Measurements from ENCODE around the gene RNF13. TPM values are rescaled to one million over a fixed set of nuclear protein-coding genes. Genes with fewer than 3 reads are reported as not detected.
"Not testable (repeated sequence)": the region's sequence is repeated elsewhere in the genome, so short reads cannot be mapped to it uniquely, and the experiment has no call there.

The RNF13 gene
- total RNA-seq, 1 experiment from 2014 or later = 63.7 TPM

- no peak for DNase-seq (ENCODE audit: extremely low read depth, low read depth)
Observed at GRCh38 chr3:149796026-149796425, 17.0 kb upstream of the RNF13 start.

GRCh38 chr3:149800693-149801092, 12.3 kb upstream of the RNF13 start:
- no peak for DNase-seq (ENCODE audit: extremely low read depth, low read depth)

DNA sequence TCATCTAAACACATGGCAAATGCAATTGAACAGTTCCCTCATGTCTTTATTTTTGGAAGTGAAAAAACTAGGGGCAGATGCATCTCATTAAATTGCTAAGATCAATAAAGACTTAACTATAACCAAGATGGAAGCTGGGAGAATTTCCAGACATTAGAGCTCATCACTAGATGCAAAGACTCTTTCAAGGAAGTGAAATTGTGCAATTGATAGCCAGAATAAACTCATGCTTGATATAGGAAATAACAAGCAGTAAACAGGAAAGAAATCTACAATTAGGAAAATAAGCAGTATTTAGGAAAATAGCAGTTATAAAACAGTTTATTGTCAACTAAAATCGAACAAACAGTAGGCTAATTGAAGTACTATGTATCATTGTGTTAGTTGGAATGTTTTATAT, 11.8 kb upstream of the RNF13 start:
- no peak for DNase-seq (ENCODE audit: extremely low read depth, low read depth)

GRCh38 chr3:149801639-149802038, 11.4 kb upstream of the RNF13 start:
- DNase-seq (ENCODE audit: extremely low read depth, low read depth) = no peak

GRCh38 chr3:149806171-149806778, 6.7 kb upstream of the RNF13 start:
- no peak for DNase-seq (ENCODE audit: extremely low read depth, low read depth)

DNA sequence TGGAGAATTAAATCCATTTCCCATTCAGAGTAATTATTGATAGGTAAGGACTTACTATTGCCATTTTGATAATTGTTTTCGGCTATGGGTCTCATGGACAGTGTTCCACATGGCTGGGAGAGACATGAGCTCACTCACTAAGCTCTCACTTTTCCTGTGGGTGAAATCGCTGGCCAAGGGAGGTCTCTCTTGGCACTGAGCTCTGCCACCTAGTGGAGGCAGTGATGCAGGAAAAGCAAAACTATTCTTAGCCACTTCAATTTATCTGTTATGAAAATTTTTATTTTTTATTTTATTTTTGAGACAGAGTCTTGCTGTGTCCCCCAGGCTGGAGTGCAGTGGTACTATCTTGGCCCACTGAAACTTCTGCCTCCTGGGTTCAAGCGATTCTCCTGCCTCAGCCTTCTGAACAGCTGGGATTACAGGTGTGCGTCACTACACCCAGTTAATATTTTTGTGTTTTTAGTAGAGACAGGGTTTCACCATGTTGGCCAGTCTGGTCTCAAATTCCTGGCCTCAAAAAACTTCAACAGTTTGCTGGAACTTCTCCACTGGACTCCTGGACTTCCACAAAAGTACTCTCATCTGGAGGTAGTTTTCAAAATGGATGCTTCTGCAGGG, 4.7 kb upstream of the RNF13 start:
- peak; percentile 57 for DNase-seq (ENCODE audit: extremely low read depth, low read depth)

GRCh38 chr3:149809699-149810098, 3.3 kb upstream of the RNF13 start:
- DNase-seq (ENCODE audit: extremely low read depth, low read depth) = no peak

GRCh38 chr3:149810846-149811245, 2.2 kb upstream of the RNF13 start:
- DNase-seq (ENCODE audit: extremely low read depth, low read depth) = no peak

GRCh38 chr3:149812165-149812605, 830 bp upstream of the RNF13 start:
- no peak for DNase-seq (ENCODE audit: extremely low read depth, low read depth)

DNA sequence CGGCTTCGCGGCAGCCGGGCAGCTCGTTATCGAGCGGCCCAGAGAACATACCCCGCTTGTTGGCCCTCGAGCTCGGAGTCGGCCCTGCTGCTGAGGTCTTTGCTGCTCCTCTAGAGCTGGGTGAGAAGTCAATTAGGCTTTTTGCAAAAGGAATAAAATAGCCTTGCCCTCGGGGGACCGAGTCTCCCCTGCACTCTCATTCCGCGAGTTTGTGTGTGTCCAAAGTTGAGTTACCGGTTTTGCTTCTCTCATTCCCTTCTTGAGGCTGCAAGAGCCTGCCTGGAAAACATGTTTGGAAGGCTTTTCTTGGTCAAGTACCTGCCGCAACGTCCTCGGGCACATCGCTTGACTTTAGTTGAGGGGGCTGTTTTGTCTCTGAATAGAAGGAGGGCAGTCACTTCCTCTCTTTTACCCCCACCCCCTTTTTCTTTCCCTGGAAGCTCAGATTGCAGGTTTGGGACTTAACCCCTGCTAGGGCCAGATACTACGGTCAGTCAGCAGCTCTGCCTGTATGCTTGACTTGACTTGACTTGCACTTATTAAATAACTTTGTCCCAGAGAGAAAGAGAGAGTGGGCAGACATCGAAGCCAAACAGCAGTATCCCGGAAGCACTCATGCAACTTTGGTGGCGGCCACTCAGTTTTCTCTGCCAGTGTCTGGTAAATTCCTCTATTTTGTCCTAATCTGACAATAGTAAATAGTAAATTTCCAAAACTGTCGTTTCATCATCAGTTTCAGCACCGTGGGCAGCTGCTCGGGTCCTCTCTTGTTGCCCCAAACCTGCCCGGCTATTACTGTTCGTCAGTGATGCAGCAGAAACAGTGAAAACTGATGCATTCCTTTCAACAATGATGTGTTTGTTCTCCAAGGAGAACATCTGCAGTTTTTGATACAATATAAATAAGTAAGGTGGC, 609 bp downstream of the RNF13 start:
- DNase-seq (ENCODE audit: extremely low read depth, low read depth) = no peak

GRCh38 chr3:149815321-149815720, 2.3 kb downstream of the RNF13 start:
- DNase-seq (ENCODE audit: extremely low read depth, low read depth) = no peak

- no peak for DNase-seq (ENCODE audit: extremely low read depth, low read depth)
Observed at GRCh38 chr3:149815728-149816127, 2.7 kb downstream of the RNF13 start.

DNA sequence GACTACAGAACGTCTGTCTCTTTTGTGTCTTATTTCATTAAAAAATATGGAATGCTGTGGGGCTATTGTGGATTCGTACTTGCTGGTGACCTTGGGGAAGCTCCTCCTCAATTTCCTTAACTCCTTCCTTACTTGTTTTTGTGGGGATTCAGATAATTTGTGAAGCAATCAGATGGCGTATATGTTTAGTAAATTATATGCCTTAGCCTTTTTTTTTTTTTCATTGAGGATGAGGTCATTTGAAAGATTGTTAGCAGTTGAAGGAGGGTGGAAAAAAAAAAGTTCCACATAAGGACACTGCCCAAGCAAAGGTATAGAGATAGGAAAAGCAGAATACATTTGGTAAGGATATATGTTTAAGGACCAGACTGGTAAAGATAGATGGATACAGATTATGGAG, 3.3 kb downstream of the RNF13 start:
- no peak for DNase-seq (ENCODE audit: extremely low read depth, low read depth)

DNA sequence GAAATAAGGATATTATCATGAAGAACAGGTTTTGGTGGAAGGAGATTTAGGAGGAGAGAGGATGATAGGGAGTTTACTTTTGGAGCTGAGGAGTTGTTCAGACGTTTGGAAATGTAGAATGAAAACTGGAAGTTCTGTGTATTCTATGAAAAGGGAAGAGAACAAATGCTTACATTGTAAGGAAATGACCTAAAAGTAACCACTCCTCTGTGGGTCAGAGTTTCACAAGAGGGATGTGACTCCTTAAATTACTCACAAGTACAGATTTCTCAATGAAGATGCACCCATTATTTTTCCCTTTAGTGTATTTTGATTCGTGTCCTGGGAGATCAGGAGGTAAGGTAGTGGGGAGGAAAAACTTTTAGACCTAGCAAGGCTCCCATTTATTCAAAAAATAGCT, 4.0 kb downstream of the RNF13 start:
- DNase-seq (ENCODE audit: extremely low read depth, low read depth) = no peak

DNA sequence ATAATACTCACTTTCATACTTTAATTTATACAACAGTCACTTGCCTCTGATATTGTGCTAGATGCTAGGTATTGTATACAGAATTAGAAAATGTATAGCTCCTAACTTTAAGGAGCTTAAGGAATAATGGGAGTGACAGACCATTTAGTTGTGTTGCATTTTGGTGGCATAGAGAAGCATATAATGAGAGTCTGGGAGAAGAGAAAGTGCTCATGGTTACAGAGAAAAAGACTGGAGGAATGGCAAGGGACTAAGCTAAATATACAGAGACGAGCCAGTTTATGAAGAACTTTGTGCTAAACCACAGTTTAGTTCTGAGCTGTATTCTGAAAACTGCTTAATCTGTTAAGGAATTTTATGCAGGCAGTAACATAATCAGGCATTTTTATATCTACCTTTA, 6.4 kb downstream of the RNF13 start:
- DNase-seq (ENCODE audit: extremely low read depth, low read depth) = no peak

DNA sequence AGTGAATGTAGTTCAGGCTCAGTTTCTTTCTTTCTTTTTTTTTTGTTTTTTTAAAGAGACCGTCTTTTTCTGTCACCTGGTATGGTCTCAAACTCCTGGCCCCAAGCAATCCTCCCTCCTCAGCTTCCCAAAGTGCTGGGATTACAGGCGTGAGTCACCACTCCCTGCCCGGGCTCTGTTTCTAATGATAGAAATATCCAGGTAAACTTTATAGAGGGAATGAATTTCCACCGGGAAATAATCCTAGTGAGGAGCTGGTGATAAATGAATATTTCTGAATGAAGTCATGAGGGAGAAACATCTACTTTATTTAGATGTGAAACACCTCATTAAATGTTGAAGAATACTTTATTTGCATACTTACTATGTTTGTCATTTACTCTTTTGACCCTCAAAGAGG, 7.2 kb downstream of the RNF13 start:
- DNase-seq (ENCODE audit: extremely low read depth, low read depth) = no peak

- DNase-seq (ENCODE audit: extremely low read depth, low read depth) = no peak
Observed at GRCh38 chr3:149826636-149827035, 13.6 kb downstream of the RNF13 start.

- no peak for DNase-seq (ENCODE audit: extremely low read depth, low read depth)
Observed at GRCh38 chr3:149828390-149828789, 15.4 kb downstream of the RNF13 start.

- DNase-seq (ENCODE audit: extremely low read depth, low read depth) = not testable (repeated sequence)
Observed at GRCh38 chr3:149829631-149830030, 16.6 kb downstream of the RNF13 start.

DNA sequence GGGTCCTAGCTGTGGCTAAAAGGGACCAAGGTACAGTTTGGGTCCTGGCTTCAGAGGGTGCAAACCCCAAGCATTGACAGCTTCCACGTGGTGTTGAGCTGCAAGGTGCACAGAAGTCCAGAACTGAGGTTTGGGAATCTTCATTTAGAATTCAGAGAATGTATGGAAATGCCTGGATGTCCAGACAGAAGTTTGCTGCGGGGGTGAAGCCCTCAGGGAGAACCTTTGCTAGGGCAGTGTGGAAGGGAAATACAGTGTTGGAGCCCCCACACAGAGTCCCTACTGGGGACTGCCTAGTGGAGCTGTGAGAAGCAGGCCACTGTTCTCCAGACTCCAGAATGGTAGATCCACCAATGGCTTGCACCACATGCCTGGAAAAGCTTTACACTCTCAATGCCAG, 17.9 kb downstream of the RNF13 start:
- no peak for DNase-seq (ENCODE audit: extremely low read depth, low read depth)

DNA sequence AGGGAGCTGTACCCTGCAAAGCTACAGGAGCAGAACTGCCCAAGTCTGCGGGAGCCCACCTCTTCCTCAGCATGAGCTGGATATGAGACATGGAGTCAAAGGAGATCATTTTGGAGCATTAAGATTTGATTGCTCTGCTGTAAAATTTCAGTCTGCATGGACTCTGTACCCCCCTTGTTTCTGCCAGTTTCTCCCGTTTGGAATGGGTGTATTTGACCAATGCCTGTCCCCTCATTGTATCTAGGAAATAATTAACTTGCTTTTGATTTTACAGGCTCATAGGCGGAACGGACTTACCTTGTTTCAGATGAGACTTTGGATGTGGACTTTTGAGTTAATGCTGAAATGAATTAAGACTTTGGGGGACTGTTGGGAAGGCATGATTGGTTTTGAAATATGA, 18.3 kb downstream of the RNF13 start:
- DNase-seq (ENCODE audit: extremely low read depth, low read depth) = no peak

DNA sequence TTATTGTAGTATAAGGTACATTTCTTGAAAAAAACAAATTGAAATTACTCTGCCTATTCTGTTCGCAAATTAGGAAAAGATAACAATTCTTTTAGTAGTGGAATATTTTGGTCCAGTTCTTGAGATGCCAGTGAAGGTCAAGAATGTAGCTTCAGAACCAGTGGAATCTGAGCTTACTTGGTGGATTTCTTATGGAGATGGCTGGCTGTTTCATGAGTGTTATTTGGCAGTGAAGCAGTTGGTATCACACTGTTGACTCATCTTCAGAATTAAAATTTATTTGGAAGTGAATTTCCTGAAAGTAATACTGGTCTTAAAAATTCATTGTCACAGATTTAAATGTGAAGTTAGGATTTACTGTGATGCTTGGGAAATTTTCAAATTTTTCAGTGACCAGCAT, 19.1 kb downstream of the RNF13 start:
- no peak for DNase-seq (ENCODE audit: extremely low read depth, low read depth)

Data from NCI-H460 (cell line).